Measurements from ENCODE around the gene TGM2.

Gene TGM2

GRCh38 chr20:38159957-38160756 is 4.9 kb downstream of the TGM2 start:
- no peak for ATAC-seq
- TF ChIP-seq POU6F1 (CRISPR knock-in tag; IDR thresholded peaks at IDR 0.05; ENCODE audit: borderline replicate concordance, low read depth) (no peak), RARB (CRISPR knock-in tag; IDR thresholded peaks at IDR 0.05) (no peak), ARNTL (CRISPR knock-in tag; IDR thresholded peaks at IDR 0.05; ENCODE audit: borderline replicate concordance, low read depth) (no peak), ZFP3 (CRISPR knock-in tag; IDR thresholded peaks at IDR 0.05) (no peak), OSR1 (CRISPR knock-in tag; IDR thresholded peaks at IDR 0.05) (no peak), CREB5 (CRISPR knock-in tag; IDR thresholded peaks at IDR 0.05; ENCODE audit: low read depth) (no peak), ISL1 (CRISPR knock-in tag; IDR thresholded peaks at IDR 0.05) (no peak), TSHZ2 (CRISPR knock-in tag; IDR thresholded peaks at IDR 0.05) (no peak), PPARA (CRISPR knock-in tag; IDR thresholded peaks at IDR 0.05; ENCODE audit: borderline replicate concordance) (no peak), ZC3H10 (CRISPR knock-in tag; IDR thresholded peaks at IDR 0.05) (no peak), BACH2 (CRISPR knock-in tag; IDR thresholded peaks at IDR 0.05; ENCODE audit: borderline replicate concordance) (no peak), ZNF70 (CRISPR knock-in tag; IDR thresholded peaks at IDR 0.05) (no peak), ZFP30 (CRISPR knock-in tag; IDR thresholded peaks at IDR 0.05) (no peak), ZNF565 (CRISPR knock-in tag; conservative IDR thresholded peaks at IDR 0.05; ENCODE audit: low read depth) (no peak), PATZ1 (CRISPR knock-in tag; IDR thresholded peaks at IDR 0.05; ENCODE audit: borderline replicate concordance) (no peak), GLIS3 (CRISPR knock-in tag; IDR thresholded peaks at IDR 0.05) (no peak), TCF4 (CRISPR knock-in tag; IDR thresholded peaks at IDR 0.05; ENCODE audit: borderline replicate concordance) (no peak), CSRNP3 (CRISPR knock-in tag; IDR thresholded peaks at IDR 0.05) (no peak)

GRCh38 chr20:38159566-38159956 is 5.5 kb downstream of the TGM2 start:
- TF ChIP-seq CREB5 (CRISPR knock-in tag; IDR thresholded peaks at IDR 0.05; ENCODE audit: low read depth): no peak
- no peak for TF ChIP-seq PPARA (CRISPR knock-in tag; IDR thresholded peaks at IDR 0.05; ENCODE audit: borderline replicate concordance)
- TF ChIP-seq TCF4 (CRISPR knock-in tag; IDR thresholded peaks at IDR 0.05; ENCODE audit: borderline replicate concordance): no peak
- TF ChIP-seq CSRNP3 (CRISPR knock-in tag; IDR thresholded peaks at IDR 0.05): no peak
- no peak for ATAC-seq
